Vagina (tissue), 2 donors: ENCODE measurements around the gene POC1A. TPM values are rescaled to one million over a fixed set of nuclear protein-coding genes. Genes with fewer than 3 reads are reported as not detected.
A peak's percentile ranks its signal among the peaks of the same experiment; 100 is the strongest.
"Not testable (repeated sequence)": the region's sequence is repeated elsewhere in the genome, so short reads cannot be mapped to it uniquely, and the experiment has no call there.

ENCODE experiments used
- DNase-seq, 2 donors: peaks; one replicate each; pipeline ENCODE4 v3.0.0-alpha.2; 2017; ENCODE audit errors: extremely low spot score in 2 of 2
- H3K27ac ChIP-seq: fragments of 200-600 bp; sonication (generic); one replicate; pipeline ENCODE4 v1.5.1; 2019
- H3K27me3 ChIP-seq: fragments of 200-600 bp; sonication (generic); one replicate; pipeline ENCODE4 v1.5.1; 2019
- H3K36me3 ChIP-seq, 2 donors: fragments of 200-600 bp; sonication (generic); one replicate each; pipeline ENCODE4 v1.5.1; 2017 to 2019
- H3K4me1 ChIP-seq: fragments of 200-600 bp; sonication (generic); one replicate; pipeline ENCODE4 v1.5.1; 2019
- H3K4me3 ChIP-seq, 2 donors: fragments of 200-600 bp; sonication (generic); 1 replicate in 1 of 2; 2 replicates in 1 of 2; pipeline ENCODE4 v1.5.1; 2016 to 2019
- H3K9me3 ChIP-seq: fragments of 200-600 bp; sonication (generic); one replicate; pipeline ENCODE4 v1.5.1; 2019
- CTCF ChIP-seq, 3 experiments: fragments of 450-650 bp in 2 of 3; fragments of 200-600 bp in 1 of 3; sonication (generic) in 1 of 3; IDR thresholded peaks; one replicate each; pipeline ENCODE4 v1.5.1; 2017 to 2019; ENCODE audit warnings: antibody characterized with exemption in 3 of 3, mild to moderate bottlenecking in 2 of 3, moderate library complexity in 2 of 3
- POLR2A ChIP-seq, 2 donors: fragments of 450-650 bp; IDR thresholded peaks; one replicate each; pipeline ENCODE4 v1.6.1; 2017; ENCODE audit warnings: antibody characterized with exemption in 2 of 2, mild to moderate bottlenecking in 2 of 2, moderate library complexity in 2 of 2
- POLR2AphosphoS5 ChIP-seq, 2 donors: sonication (generic); formaldehyde crosslinking; IDR thresholded peaks; one replicate each; pipeline ENCODE4 v1.9.0; 2017; ENCODE audit warnings: antibody characterized with exemption in 2 of 2, mild to moderate bottlenecking in 2 of 2, low read depth in 1 of 2; ENCODE audit not compliant: insufficient read depth in 1 of 2
- intact Hi-C: fragments of 100-400 bp; cut with DNase I; formaldehyde crosslinking; loops from one replicate; pipeline ENCODE4 v1.15.1; 2023
- total RNA-seq: library from RNA; depleted of rRNA; stranded (reverse); fragments of >200 nt; gene quantifications from one replicate; pipeline ENCODE4 v1.2.3, GENCODE V29; 2016

Gene POC1A
- total RNA-seq, 1 donor from 2014 or later, result 0.74 TPM

- Histone ChIP-seq H3K27me3 (no peaks in the 10 kb centered on the region), H3K9me3 (no peaks in the 10 kb centered on the region), H3K4me3 (no peak overlapping the region), H3K36me3 (no peaks in the 10 kb centered on the region), H3K4me1 (peaks cover 2% of the 10 kb centered on the region), H3K27ac (no peak overlapping the region)
- intact Hi-C loops, result no loop called here
- peak in 1 of 2 donors; percentile 74 for DNase-seq
- TF ChIP-seq POLR2A (IDR thresholded peaks at IDR 0.05) (no peak), CTCF (IDR thresholded peaks at IDR 0.05) (no peak), POLR2AphosphoS5 (IDR thresholded peaks at IDR 0.05; ENCODE audit: insufficient read depth in 1 of 2, low read depth in 1 of 2) (no peak)
Observed at GRCh38 chr3:52171514-52172261, 17.5 kb upstream of the POC1A start.

GRCh38 chr3:52170217-52170616, 16.0 kb upstream of the POC1A start:
- H3K9me3 ChIP-seq, H3K4me1 ChIP-seq, H3K4me3 ChIP-seq, intact Hi-C loops, H3K27ac ChIP-seq, H3K36me3 ChIP-seq, H3K27me3 ChIP-seq, DNase-seq: not testable (repeated sequence)

GRCh38 chr3:52167240-52167639, 13.0 kb upstream of the POC1A start:
- Histone ChIP-seq H3K27ac (no peak overlapping the region), H3K9me3 (no peaks in the 10 kb centered on the region), H3K27me3 (no peaks in the 10 kb centered on the region), H3K36me3 (no peaks in the 10 kb centered on the region), H3K4me1 (no peaks in the 10 kb centered on the region), H3K4me3 (no peak overlapping the region)
- no peak for TF ChIP-seq POLR2A (IDR thresholded peaks at IDR 0.05)
- TF ChIP-seq POLR2AphosphoS5 (IDR thresholded peaks at IDR 0.05; ENCODE audit: insufficient read depth in 1 of 2, low read depth in 1 of 2), result no peak
- TF ChIP-seq CTCF (IDR thresholded peaks at IDR 0.05), result no peak
- DNase-seq, result no peak
- intact Hi-C loops, result no loop called here

GRCh38 chr3:52162250-52162872, 8.1 kb upstream of the POC1A start:
- Histone ChIP-seq H3K9me3 (no peaks in the 10 kb centered on the region), H3K4me3 (no peak overlapping the region), H3K36me3 (no peaks in the 10 kb centered on the region), H3K27ac (no peak overlapping the region), H3K4me1 (no peaks in the 10 kb centered on the region), H3K27me3 (no peaks in the 10 kb centered on the region)
- TF ChIP-seq CTCF (IDR thresholded peaks at IDR 0.05) (no peak), POLR2A (IDR thresholded peaks at IDR 0.05) (no peak), POLR2AphosphoS5 (IDR thresholded peaks at IDR 0.05; ENCODE audit: insufficient read depth in 1 of 2, low read depth in 1 of 2) (no peak)
- intact Hi-C loops, result no loop called here
- DNase-seq, result peak in 1 of 2 donors; percentile 54

- no peaks in the 10 kb centered on the region for H3K9me3 ChIP-seq
- no peak overlapping the region for H3K4me3 ChIP-seq
- no peaks in the 10 kb centered on the region for H3K36me3 ChIP-seq
- intact Hi-C loops, result no loop called here
- no peak overlapping the region for H3K27ac ChIP-seq
- H3K4me1 ChIP-seq, result no peaks in the 10 kb centered on the region
- no peak for DNase-seq
- TF ChIP-seq POLR2AphosphoS5 (IDR thresholded peaks at IDR 0.05; ENCODE audit: insufficient read depth in 1 of 2, low read depth in 1 of 2) (no peak), CTCF (IDR thresholded peaks at IDR 0.05) (no peak), POLR2A (IDR thresholded peaks at IDR 0.05) (no peak)
- no peaks in the 10 kb centered on the region for H3K27me3 ChIP-seq
Observed at GRCh38 chr3:52159503-52159902, 5.3 kb upstream of the POC1A start.
